ENCODE data around the gene CLN5. TPM values are rescaled to one million over a fixed set of nuclear protein-coding genes. Genes with fewer than 3 reads are reported as not detected.

CLN5 gene
- 15.0 TPM for total RNA-seq
- long read RNA-seq, full-length matches to known transcripts = 26 of 27 reads
- long read RNA-seq, partial matches to known transcripts = 1 of 27 reads
- long read RNA-seq, other reads (novel, unspliced or antisense) = 0 of 27 reads

GRCh38 chr13:76991796-76992547 lies at the start of gene CLN5:
Gene CLN5, plus strand, starts transcription at chr13:76992081. Its CDS starts 18 bp downstream, at chr13:76992099.
- peak within 1 kb of the TSS; percentile 93 for H3K27ac ChIP-seq (replicated peaks)
- peak; percentile 94 for DNase-seq
- TF ChIP-seq CTCF (IDR thresholded peaks at IDR 0.05; ENCODE audit: borderline replicate concordance) = no peak
- peaks cover 15% of the 10 kb centered on the region for H3K36me3 ChIP-seq
- no peaks in the 10 kb centered on the region for H3K27me3 ChIP-seq (ENCODE audit: low read depth)
- intact Hi-C loops (cut with micrococcal nuclease) = no loop called here
- peaks cover 32% of the 10 kb centered on the region for H3K4me1 ChIP-seq
- no peaks in the 10 kb centered on the region for H3K9me3 ChIP-seq (replicated peaks)
- H3K4me3 ChIP-seq = peak within 1 kb of the TSS; percentile 77

GRCh38 chr13:76942363-76942762 lies 49.5 kb upstream of the CLN5 start:
- Histone ChIP-seq H3K27ac (replicated peaks) (no peak overlapping the region), H3K27me3 (ENCODE audit: low read depth) (no peaks in the 10 kb centered on the region), H3K9me3 (replicated peaks) (peaks cover 6% of the 10 kb centered on the region), H3K4me3 (no peak overlapping the region), H3K36me3 (no peaks in the 10 kb centered on the region), H3K4me1 (no peaks in the 10 kb centered on the region)
- intact Hi-C loops (cut with micrococcal nuclease) = no loop called here
- no peak for TF ChIP-seq CTCF (IDR thresholded peaks at IDR 0.05; ENCODE audit: borderline replicate concordance)
- DNase-seq = no peak

- Histone ChIP-seq H3K36me3 (no peaks in the 10 kb centered on the region), H3K4me1 (no peaks in the 10 kb centered on the region), H3K27ac (replicated peaks) (no peak overlapping the region), H3K4me3 (no peak overlapping the region), H3K27me3 (ENCODE audit: low read depth) (no peaks in the 10 kb centered on the region), H3K9me3 (replicated peaks) (peaks cover 6% of the 10 kb centered on the region)
- no peak for DNase-seq
- TF ChIP-seq CTCF (IDR thresholded peaks at IDR 0.05; ENCODE audit: borderline replicate concordance) = no peak
- intact Hi-C loops (cut with micrococcal nuclease) = no loop called here
These were observed 48.2 kb upstream of the CLN5 start for GRCh38 chr13:76943646-76944045.

DNA sequence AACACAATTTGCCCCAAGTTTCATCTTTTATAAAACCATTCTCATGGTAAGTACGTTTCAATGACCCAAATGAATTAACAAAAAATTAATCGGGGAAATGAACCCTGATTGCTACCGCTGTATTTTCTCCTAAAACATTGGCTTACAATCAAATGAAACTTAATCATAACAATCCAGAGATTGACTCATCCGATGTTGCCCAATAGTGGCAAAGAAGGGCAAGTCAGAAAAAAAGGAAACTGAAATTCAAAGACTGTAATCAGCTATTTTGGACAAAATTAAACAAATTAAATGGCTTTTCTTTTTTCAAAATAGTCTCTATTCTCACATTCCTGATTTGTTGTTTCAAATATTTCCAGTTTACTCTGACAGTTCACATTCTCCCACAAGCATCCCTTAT lies 47.4 kb upstream of the CLN5 start:
- no peak overlapping the region for H3K4me3 ChIP-seq
- no peaks in the 10 kb centered on the region for H3K27me3 ChIP-seq (ENCODE audit: low read depth)
- intact Hi-C loops (cut with micrococcal nuclease) = no loop called here
- no peaks in the 10 kb centered on the region for H3K4me1 ChIP-seq
- no peak overlapping the region for H3K27ac ChIP-seq (replicated peaks)
- peaks cover 6% of the 10 kb centered on the region for H3K9me3 ChIP-seq (replicated peaks)
- no peak for TF ChIP-seq CTCF (IDR thresholded peaks at IDR 0.05; ENCODE audit: borderline replicate concordance)
- no peaks in the 10 kb centered on the region for H3K36me3 ChIP-seq
- no peak for DNase-seq

DNA sequence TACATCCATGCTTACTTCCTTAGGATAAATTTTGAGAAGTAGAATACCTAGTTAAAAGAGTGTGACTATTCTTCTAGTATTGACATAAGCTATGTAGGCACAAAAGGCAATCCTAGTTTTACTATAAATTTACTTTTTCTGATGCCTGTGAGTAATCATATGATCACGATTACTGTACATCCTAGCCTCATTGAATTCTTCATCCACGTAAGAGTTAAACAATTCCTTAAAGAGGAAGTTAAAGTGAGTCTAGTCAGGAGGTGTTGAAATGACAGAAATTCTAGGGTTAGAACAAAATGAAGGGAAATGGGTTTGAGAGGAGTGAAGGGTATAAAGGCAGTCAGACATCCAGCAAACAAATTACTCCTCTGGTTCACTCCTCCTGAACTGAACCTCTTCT lies 43.7 kb upstream of the CLN5 start, which contains the start of gene ACOD1:
Gene ACOD1 (plus strand): TSS at position 363 of the 400 bp plus-strand sequence. CDS start 48 bp downstream, outside the sequence.
- intact Hi-C loops (cut with micrococcal nuclease) = no loop called here
- Histone ChIP-seq H3K27ac (replicated peaks) (no peak within 1 kb of the TSS), H3K36me3 (no peaks in the 10 kb centered on the region), H3K9me3 (replicated peaks) (peaks cover 6% of the 10 kb centered on the region), H3K4me1 (no peaks in the 10 kb centered on the region), H3K4me3 (no peak within 1 kb of the TSS), H3K27me3 (ENCODE audit: low read depth) (peaks cover 30% of the 10 kb centered on the region)
- no peak for DNase-seq
- no peak for TF ChIP-seq CTCF (IDR thresholded peaks at IDR 0.05; ENCODE audit: borderline replicate concordance)
